Embryonic facial prominence (tissue), 1 donor: Measurements from ENCODE around the gene AP3D1.
A peak's percentile ranks its signal among the peaks of the same experiment; 100 is the strongest.

Source experiments
- DNase-seq: peaks from one replicate; pipeline ENCODE4 v3.0.0-alpha.2; 2016; ENCODE audit errors: extremely low spot score

AP3D1 gene

DNA sequence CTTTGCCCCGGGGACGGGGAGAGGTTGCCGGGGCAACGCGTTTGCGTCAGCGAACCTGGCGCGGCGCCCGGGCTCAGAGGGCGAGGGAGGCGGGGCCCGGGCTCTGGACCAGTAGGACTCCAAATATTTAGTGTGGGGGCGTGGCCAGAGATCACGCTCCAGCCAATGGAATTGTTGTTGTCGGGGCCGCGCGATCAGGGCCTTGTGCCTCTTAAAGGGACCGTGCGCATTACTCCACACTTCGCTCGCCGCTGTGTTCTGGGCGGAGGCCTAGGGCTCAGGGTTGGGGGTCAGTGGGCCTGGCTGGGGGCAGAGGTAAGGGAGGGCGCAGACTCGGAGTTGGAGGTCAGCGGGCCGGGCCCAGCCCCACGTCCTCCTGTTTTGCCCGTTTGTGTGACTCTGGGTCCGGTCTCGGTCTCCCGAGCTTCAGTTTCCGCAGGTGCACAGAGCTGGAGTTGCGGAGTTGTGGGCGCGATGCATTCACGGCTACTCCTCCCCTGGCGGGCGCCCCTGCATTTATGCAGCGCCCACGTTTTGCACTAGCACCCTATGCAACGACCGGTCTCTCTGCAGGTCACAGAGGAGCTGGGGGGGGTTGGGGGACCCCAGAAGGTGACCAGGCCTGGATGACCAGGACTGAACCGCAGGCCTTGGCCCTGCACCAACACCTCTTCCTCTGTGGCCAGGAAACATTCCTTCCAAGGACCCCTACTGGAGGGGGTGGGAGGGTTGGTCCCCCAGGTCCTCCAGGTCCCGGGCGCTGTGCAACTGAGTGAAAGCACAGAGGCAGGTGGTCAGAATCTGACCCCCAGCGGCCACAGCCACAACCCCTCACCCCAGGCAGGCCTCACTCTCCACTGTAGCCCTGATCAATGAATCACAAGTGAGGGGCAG is 89.6 kb downstream of the AP3D1 start:
- DNase-seq: peak; percentile 96

GRCh38 chr19:2060884-2061494 is 90.4 kb downstream of the AP3D1 start:
- no peak for DNase-seq

DNA sequence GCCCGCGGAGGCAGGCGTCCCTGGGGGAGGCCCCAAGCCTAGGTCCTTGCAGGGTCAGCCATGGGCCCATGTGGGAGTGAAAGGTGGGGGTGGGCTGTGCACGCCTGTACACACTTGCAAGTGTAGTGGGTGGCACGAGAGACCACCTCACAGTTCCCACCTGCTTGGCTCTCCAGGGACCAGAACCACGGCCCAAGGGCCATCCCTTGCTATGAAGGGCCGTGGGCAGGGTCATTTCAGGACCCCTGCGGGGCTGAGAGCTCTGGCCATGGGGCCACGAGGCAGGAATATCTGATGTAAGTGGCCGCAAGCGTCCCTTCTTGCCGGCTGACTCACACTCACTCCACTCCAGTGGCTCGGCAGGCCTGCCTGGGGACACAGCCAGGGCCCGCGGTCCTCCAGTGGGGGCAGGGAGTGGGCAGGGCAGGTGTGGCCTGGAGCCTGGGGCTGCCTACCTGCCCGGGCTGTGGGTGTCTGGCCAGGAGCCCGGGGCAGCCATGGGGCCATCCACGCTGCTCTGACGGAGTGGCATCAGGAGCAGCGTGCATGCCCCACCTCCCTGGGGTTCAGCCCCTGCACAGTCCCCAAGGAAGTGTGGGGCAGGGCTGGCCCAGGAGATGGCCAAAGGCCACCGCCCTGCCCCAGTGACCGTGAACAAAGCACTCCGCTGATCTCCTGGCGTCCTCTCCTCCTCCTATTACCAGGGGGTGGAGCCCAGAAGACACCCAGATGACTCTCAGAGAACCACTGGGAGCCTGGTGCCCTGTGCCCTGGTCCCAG is 91.8 kb downstream of the AP3D1 start:
- DNase-seq: no peak

DNA sequence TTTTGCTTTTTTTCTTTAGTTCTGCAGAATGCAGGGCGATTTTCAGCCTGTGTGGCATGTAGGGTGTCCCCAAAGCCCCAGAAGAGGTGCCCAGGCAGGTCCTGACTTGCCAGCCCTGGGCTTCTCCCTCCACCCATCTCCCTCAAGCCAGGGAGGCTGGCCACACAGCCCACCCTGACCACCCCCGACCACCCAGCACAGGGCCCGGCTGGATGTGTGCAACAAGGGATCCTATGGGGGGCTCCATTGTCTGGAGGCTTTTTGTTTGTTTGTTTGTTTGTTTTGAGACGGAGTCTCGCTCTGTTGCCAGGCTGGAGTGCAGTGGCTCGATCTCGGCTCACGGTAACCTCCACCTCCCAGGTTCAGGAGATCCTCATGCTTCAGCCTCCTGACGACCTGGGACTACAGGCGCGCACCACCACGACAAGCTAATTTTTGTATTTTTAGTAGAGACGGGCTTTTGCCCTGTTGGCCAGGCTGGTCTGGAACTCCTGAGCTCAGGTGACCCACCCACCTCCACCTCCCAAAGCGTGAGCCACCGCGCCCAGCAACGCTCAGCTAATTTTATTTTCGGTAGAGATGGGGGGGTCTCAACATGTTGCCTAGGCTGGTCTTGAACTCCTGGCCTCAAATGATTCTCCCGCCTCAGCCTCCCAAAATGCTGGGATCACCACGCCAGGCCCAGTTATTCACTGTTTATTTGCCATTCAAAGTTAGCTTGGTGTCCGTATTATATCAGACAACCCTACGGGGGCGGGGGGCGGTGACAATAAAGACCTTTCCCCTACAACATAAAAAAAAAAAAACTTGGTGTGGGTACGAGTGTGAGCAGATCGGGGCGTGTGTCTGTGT is 92.6 kb downstream of the AP3D1 start:
- no peak for DNase-seq

GRCh38 chr19:2057484-2058469 is 93.6 kb downstream of the AP3D1 start:
- no peak for DNase-seq

GRCh38 chr19:2056837-2057192 is 94.6 kb downstream of the AP3D1 start:
- no peak for DNase-seq

DNA sequence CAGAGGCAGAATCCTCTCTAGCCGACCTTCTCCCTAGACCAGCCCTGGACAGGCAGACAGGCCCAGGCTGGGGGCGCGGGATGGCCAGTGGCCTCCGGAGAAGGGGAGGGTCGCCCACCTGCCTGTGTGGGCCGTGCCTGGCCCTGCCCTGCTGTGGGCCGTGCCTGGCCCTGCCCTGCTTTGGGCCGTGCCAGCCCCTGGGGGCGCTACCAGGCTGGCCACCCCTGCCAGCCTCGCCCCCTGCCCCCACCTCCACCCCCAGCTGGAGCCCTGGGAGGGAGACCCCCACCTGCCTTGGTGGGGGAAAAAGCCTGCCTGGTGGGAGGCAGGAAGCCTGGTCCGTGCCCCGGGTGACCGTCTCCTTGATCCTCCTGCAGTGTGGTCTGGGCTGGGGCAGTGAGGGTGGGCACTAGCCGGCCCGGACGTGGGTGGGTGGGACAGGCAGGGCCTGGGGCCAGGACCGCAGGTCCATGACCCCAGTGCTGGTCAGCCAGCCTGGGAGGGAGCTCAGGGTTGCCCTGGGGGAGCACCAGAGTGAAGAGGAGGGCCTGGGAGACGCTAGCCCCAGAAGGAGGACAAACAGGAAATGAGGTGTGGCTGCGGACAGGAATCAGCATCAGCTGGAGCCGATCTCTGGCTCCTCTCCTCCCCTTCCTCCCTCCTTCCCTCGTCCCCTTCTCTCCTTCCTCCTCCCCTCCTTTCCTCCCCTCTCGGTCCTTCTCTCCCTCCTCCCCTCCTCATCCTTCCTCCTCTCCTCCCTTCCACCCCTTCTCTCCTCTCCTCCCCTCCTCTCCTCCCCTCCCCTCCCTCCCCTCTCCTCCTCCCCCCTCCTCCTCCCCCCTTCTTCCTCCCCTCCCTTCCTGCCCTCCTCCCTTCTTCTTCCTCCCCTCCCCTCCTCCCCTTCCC is 95.2 kb downstream of the AP3D1 start:
- peak; percentile 20 for DNase-seq

GRCh38 chr19:2054763-2055162 is 96.6 kb downstream of the AP3D1 start:
- no peak for DNase-seq

DNA sequence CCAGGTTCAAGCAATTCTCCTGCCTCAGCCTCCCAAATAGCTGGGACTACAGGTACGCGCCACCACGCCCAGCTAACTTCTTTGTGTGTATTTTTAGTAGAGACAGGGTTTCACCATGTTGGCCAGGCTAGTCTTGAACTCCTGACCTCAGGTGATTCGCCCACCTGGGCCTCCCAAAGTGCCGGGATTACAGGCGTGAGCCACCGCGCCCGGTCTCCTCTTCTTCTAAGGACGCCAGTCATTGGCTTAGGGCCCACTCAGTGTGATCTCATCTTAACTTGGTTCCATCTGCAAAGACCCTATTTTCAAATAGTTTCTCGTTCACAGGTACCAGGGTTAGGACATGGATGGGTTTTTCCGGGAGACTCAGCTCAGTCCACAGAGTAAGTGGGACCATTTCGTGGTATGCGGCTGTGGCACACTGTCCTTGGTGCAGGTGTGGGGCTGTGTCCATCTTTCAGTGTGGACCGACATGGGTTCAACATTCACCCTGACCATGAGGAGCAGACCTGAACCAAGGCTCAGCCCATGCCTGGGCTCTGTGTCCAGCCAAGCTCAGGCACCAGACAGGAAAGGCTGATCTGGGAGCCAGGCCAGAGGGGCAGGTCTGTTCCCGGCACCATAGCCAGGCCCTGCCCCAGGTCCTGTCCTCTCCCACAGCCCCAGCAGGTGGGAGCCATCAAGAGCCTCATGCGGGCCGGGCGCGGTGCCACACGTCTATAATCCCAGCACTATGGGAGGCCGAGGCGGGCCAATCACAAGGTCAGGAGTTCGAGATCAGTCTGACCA is 97.6 kb downstream of the AP3D1 start:
- DNase-seq: no peak

DNA sequence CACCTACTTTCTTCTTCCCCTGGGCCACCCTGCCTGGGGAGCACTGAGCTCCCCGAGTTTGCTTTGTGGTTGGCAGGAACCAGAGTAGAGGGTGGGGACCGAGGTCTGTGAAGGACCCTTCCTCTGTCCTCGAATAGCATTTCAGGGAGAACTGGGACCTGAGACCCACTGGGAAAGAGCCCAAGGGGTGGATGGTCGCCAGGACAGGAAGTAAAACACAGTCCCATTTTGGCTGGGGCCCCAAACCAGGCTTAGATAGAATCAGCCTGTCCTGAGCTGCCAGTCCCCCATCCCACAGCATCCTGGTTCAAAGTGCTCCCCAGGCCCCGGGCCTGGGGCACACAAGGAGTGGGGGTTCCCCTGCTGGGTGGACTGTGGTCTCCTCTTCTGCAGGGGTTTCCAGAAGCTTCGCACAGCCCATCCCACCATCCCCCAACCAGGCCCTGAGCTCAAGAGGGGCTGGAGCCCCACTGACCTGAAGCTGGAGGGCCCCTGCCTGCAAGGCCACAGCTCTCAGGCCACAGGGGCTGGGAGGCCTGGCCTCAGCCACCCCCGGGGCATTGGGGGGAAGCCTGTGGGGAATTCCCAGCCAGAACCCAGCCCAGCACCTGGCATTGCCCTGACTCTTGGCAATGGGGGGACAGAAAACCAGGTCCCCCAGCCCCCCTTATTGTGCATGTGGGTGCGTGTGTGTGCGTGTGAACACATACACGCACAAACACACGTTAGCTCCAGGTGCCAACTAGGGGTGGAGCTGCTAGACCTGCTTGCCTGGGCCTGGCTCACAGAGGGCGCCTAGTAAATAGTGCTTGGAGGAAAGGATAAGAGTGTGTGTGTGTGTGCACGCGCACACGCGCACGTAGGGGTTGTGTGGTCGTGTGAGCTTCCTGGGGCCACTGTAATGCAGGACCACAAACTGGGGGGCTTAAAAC is 99.3 kb downstream of the AP3D1 start:
- DNase-seq: no peak

GRCh38 chr19:2050991-2051772 is 100.2 kb downstream of the AP3D1 start, which contains the start of gene MKNK2:
Gene MKNK2 (minus strand): TSS chr19:2051244. CDS start chr19:2050851, 393 bp downstream.
- DNase-seq: peak; percentile 90
